Measurements from ENCODE around the gene PLEKHH3.

The PLEKHH3 gene

GRCh38 chr17:42676424-42677011 lies at the start of gene PLEKHH3:
TSS of gene PLEKHH3 (minus strand) at chr17:42676994. CDS start at chr17:42676563, 431 bp downstream.
- no peak for DNase-seq (ENCODE audit: low spot score)

- DNase-seq (ENCODE audit: low spot score) = no peak
These were observed 48.3 kb upstream of the PLEKHH3 start for GRCh38 chr17:42725143-42725542.

GRCh38 chr17:42723636-42724035 lies 46.8 kb upstream of the PLEKHH3 start:
- no peak for DNase-seq (ENCODE audit: low spot score)

- DNase-seq (ENCODE audit: low spot score) = peak; percentile 68
These were observed 44.3 kb upstream of the PLEKHH3 start for GRCh38 chr17:42720996-42721583.

GRCh38 chr17:42709561-42709960 lies 32.8 kb upstream of the PLEKHH3 start:
- no peak for DNase-seq (ENCODE audit: low spot score)

GRCh38 chr17:42708588-42708987 lies 31.8 kb upstream of the PLEKHH3 start:
- DNase-seq (ENCODE audit: low spot score) = no peak

GRCh38 chr17:42706732-42707131 lies 29.9 kb upstream of the PLEKHH3 start:
- no peak for DNase-seq (ENCODE audit: low spot score)

- no peak for DNase-seq (ENCODE audit: low spot score)
These were observed 28.2 kb upstream of the PLEKHH3 start for GRCh38 chr17:42704837-42705494.

- no peak for DNase-seq (ENCODE audit: low spot score)
These were observed 27.7 kb upstream of the PLEKHH3 start for GRCh38 chr17:42704490-42704836.

- no peak for DNase-seq (ENCODE audit: low spot score)
These were observed 25.7 kb upstream of the PLEKHH3 start for GRCh38 chr17:42702446-42702845.

GRCh38 chr17:42700586-42701289 lies 23.9 kb upstream of the PLEKHH3 start:
- DNase-seq (ENCODE audit: low spot score) = no peak

GRCh38 chr17:42699415-42699740 lies 22.6 kb upstream of the PLEKHH3 start:
- no peak for DNase-seq (ENCODE audit: low spot score)

- DNase-seq (ENCODE audit: low spot score) = no peak
These were observed 22.1 kb upstream of the PLEKHH3 start for GRCh38 chr17:42698736-42699414.

GRCh38 chr17:42697108-42697811 lies 20.5 kb upstream of the PLEKHH3 start:
- DNase-seq (ENCODE audit: low spot score) = no peak

- no peak for DNase-seq (ENCODE audit: low spot score)
These were observed 18.7 kb upstream of the PLEKHH3 start for GRCh38 chr17:42695500-42695899.

- no peak for DNase-seq (ENCODE audit: low spot score)
These were observed 17.7 kb upstream of the PLEKHH3 start for GRCh38 chr17:42694524-42694923.

- no peak for DNase-seq (ENCODE audit: low spot score)
These were observed 15.7 kb upstream of the PLEKHH3 start for GRCh38 chr17:42692489-42692888.

- no peak for DNase-seq (ENCODE audit: low spot score)
These were observed 14.3 kb upstream of the PLEKHH3 start for GRCh38 chr17:42691021-42691545.

GRCh38 chr17:42690596-42690995 lies 13.8 kb upstream of the PLEKHH3 start:
- DNase-seq (ENCODE audit: low spot score) = no peak

GRCh38 chr17:42687707-42688320 lies 11.0 kb upstream of the PLEKHH3 start:
- DNase-seq (ENCODE audit: low spot score) = no peak

GRCh38 chr17:42686520-42687128 lies 9.8 kb upstream of the PLEKHH3 start:
- DNase-seq (ENCODE audit: low spot score) = no peak
